ENCODE measurements around the gene DYNC1H1. TPM values are rescaled to one million over a fixed set of nuclear protein-coding genes. Genes with fewer than 3 reads are reported as not detected.

The DYNC1H1 gene
- total and polyA plus RNA-seq, 2 experiments from 2014 or later = 179 to 635 TPM

DNA sequence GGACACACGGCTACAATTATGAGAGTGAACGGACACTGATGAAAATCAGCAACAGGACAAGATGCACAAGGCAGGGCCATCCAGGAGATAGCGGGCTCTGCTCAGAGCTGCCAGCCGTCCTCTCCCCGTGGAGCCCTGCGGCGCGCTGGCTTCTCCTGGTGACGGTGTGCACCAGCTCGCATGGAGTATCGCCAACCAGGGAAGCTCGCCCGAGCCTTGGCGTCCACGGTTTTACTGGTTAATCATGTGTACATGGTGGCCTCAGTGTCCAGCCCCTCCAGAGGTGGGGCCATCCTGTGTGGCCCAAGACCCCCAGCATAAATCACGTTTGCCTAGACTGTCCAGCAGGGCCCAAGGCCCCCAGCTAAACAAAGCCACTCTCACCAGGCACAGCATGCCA, 31.2 kb upstream of the DYNC1H1 start:
- peaks cover 12% of the 10 kb centered on the region for H3K27me3 Mint-ChIP-seq (ENCODE audit: insufficient read depth, low read depth, poor library complexity)
- H3K79me2 ChIP-seq (replicated peaks; ENCODE audit: insufficient read depth) = no peaks in the 10 kb centered on the region

More for the DNA sequence above, 31.2 kb upstream of the DYNC1H1 start:
- TF ChIP-seq, protein P1, sequence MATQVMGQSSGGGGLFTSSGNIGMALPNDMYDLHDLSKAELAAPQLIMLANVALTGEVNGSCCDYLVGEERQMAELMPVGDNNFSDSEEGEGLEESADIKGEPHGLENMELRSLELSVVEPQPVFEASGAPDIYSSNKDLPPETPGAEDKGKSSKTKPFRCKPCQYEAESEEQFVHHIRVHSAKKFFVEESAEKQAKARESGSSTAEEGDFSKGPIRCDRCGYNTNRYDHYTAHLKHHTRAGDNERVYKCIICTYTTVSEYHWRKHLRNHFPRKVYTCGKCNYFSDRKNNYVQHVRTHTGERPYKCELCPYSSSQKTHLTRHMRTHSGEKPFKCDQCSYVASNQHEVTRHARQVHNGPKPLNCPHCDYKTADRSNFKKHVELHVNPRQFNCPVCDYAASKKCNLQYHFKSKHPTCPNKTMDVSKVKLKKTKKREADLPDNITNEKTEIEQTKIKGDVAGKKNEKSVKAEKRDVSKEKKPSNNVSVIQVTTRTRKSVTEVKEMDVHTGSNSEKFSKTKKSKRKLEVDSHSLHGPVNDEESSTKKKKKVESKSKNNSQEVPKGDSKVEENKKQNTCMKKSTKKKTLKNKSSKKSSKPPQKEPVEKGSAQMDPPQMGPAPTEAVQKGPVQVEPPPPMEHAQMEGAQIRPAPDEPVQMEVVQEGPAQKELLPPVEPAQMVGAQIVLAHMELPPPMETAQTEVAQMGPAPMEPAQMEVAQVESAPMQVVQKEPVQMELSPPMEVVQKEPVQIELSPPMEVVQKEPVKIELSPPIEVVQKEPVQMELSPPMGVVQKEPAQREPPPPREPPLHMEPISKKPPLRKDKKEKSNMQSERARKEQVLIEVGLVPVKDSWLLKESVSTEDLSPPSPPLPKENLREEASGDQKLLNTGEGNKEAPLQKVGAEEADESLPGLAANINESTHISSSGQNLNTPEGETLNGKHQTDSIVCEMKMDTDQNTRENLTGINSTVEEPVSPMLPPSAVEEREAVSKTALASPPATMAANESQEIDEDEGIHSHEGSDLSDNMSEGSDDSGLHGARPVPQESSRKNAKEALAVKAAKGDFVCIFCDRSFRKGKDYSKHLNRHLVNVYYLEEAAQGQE (IDR thresholded peaks at IDR 0.05; ENCODE audit: unreplicated experiment) = no peak
- TF ChIP-seq, protein P2, sequence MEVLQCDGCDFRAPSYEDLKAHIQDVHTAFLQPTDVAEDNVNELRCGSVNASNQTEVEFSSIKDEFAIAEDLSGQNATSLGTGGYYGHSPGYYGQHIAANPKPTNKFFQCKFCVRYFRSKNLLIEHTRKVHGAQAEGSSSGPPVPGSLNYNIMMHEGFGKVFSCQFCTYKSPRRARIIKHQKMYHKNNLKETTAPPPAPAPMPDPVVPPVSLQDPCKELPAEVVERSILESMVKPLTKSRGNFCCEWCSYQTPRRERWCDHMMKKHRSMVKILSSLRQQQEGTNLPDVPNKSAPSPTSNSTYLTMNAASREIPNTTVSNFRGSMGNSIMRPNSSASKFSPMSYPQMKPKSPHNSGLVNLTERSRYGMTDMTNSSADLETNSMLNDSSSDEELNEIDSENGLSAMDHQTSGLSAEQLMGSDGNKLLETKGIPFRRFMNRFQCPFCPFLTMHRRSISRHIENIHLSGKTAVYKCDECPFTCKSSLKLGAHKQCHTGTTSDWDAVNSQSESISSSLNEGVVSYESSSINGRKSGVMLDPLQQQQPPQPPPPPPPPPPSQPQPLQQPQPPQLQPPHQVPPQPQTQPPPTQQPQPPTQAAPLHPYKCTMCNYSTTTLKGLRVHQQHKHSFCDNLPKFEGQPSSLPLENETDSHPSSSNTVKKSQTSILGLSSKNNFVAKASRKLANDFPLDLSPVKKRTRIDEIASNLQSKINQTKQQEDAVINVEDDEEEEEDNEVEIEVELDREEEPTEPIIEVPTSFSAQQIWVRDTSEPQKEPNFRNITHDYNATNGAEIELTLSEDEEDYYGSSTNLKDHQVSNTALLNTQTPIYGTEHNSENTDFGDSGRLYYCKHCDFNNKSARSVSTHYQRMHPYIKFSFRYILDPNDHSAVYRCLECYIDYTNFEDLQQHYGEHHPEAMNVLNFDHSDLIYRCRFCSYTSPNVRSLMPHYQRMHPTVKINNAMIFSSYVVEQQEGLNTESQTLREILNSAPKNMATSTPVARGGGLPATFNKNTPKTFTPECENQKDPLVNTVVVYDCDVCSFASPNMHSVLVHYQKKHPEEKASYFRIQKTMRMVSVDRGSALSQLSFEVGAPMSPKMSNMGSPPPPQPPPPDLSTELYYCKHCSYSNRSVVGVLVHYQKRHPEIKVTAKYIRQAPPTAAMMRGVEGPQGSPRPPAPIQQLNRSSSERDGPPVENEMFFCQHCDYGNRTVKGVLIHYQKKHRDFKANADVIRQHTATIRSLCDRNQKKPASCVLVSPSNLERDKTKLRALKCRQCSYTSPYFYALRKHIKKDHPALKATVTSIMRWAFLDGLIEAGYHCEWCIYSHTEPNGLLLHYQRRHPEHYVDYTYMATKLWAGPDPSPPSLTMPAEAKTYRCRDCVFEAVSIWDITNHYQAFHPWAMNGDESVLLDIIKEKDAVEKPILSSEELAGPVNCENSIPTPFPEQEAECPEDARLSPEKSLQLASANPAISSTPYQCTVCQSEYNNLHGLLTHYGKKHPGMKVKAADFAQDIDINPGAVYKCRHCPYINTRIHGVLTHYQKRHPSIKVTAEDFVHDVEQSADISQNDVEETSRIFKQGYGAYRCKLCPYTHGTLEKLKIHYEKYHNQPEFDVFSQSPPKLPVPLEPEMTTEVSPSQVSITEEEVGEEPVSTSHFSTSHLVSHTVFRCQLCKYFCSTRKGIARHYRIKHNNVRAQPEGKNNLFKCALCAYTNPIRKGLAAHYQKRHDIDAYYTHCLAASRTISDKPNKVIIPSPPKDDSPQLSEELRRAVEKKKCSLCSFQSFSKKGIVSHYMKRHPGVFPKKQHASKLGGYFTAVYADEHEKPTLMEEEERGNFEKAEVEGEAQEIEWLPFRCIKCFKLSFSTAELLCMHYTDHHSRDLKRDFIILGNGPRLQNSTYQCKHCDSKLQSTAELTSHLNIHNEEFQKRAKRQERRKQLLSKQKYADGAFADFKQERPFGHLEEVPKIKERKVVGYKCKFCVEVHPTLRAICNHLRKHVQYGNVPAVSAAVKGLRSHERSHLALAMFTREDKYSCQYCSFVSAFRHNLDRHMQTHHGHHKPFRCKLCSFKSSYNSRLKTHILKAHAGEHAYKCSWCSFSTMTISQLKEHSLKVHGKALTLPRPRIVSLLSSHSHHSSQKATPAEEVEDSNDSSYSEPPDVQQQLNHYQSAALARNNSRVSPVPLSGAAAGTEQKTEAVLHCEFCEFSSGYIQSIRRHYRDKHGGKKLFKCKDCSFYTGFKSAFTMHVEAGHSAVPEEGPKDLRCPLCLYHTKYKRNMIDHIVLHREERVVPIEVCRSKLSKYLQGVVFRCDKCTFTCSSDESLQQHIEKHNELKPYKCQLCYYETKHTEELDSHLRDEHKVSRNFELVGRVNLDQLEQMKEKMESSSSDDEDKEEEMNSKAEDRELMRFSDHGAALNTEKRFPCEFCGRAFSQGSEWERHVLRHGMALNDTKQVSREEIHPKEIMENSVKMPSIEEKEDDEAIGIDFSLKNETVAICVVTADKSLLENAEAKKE (CRISPR knock-in tag; IDR thresholded peaks at IDR 0.05) = no peak
- no peak for TF ChIP-seq JUNB (IDR thresholded peaks at IDR 0.05; ENCODE audit: unreplicated experiment)
- no peak for TF ChIP-seq POLR2AphosphoS5 (IDR thresholded peaks at IDR 0.05; ENCODE audit: low read depth)
- TF ChIP-seq EZH2 (IDR thresholded peaks at IDR 0.05; ENCODE audit: low read depth, unreplicated experiment) = no peak
- TF ChIP-seq, protein P3, sequence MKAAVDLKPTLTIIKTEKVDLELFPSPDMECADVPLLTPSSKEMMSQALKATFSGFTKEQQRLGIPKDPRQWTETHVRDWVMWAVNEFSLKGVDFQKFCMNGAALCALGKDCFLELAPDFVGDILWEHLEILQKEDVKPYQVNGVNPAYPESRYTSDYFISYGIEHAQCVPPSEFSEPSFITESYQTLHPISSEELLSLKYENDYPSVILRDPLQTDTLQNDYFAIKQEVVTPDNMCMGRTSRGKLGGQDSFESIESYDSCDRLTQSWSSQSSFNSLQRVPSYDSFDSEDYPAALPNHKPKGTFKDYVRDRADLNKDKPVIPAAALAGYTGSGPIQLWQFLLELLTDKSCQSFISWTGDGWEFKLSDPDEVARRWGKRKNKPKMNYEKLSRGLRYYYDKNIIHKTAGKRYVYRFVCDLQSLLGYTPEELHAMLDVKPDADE (IDR thresholded peaks at IDR 0.05) = no peak
- no peak for TF ChIP-seq CREB1 (CRISPR knock-in tag; IDR thresholded peaks at IDR 0.05; ENCODE audit: low read depth)
- TF ChIP-seq STAT1 (IDR thresholded peaks at IDR 0.05; ENCODE audit: unreplicated experiment) = no peak
- TF ChIP-seq ZNF114 (CRISPR knock-in tag; IDR thresholded peaks at IDR 0.05) = no peak
- no peak for TF ChIP-seq NANOG (IDR thresholded peaks at IDR 0.05; ENCODE audit: borderline replicate concordance)
- TF ChIP-seq ZNF331 (CRISPR knock-in tag; IDR thresholded peaks at IDR 0.05; ENCODE audit: low read depth) = no peak
- Mint-ChIP-seq H3K4me3 (no peak overlapping the region), H3K4me1 (no peaks in the 10 kb centered on the region), H3K36me3 (ENCODE audit: low read depth) (no peaks in the 10 kb centered on the region), H3K9me3 (no peaks in the 10 kb centered on the region; the same call in 2 of the 3 replicates), H3K27ac (no peak overlapping the region)
- no peak for DNase-seq (ENCODE audit: low spot score)
- Histone ChIP-seq H3K36me3 (ENCODE audit: insufficient read depth) (no peaks in the 10 kb centered on the region), H3F3A (replicated peaks; ENCODE audit: low read depth) (no peaks in the 10 kb centered on the region), H3K4me1 (ENCODE audit: insufficient read depth) (no peaks in the 10 kb centered on the region), H3K4me2 (no peak overlapping the region), H3K4me3 (no peak overlapping the region), H2AFZ (no peak overlapping the region), H3K27me3 (ENCODE audit: insufficient read depth) (no peaks in the 10 kb centered on the region), H3K9me2 (ENCODE audit: insufficient read depth) (0 out of 2 replicates have a peak, but pooled peaks cover 2% of the 10 kb centered on the region), H4K20me1 (replicated peaks; ENCODE audit: insufficient read depth) (no peaks in the 10 kb centered on the region), H3K27ac (ENCODE audit: low read depth) (no peak overlapping the region)
- ATAC-seq = no peak
